ENCODE data around the gene NDOR1.
"Not testable (repeated sequence)": the region's sequence is repeated elsewhere in the genome, so short reads cannot be mapped to it uniquely, and the experiment has no call there.

NDOR1 gene

DNA sequence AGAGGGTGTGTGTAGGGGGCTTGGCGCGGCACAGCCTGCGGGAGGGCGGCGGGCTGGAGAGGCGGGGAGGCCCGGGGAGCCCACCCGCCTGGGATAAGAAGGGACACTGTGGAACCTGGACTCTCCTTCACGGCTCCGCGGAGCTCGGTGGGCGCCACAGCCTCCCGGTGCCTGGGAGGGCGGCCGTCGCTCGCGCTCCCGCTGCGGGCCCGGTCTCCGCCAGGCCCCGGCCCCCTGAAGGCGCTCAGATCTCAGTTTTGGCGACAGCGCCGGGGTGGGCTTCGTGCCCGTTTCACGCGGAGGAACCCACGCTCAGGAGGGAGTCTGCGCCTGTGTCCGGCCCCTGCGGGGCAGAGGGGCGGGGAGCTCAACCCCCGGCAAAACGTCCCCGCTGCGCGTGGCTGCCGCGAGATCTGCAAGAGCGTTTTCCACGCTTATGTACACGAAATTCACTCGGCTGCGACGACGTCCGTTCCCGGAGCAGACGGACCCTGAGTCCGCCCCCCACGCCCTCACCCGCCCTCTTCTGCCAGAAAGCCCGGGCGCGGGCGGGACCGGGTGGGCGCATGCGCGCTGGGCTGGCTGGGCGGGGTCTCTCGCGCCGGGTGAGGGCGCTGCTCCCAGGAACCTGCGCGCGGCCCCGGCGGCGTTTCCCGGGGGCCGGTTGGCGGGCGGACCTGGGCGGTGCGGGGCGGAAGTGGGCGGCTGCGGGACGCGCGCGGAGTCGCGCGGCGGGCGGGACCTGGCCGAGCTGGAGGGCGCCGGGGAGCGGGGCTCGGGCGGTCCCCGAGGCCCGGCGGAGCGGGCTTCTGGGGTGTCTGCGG is 49.3 kb downstream of the NDOR1 start, which contains the start of gene NELFB:
Gene NELFB, plus strand, starts transcription at position 704 of the 824 bp plus-strand sequence.
- peak; percentile 24 for DNase-seq (ENCODE audit: extremely low read depth, low read depth)
- peak within 1 kb of the TSS; percentile 97 for H3K4me3 ChIP-seq (replicated peaks; ENCODE audit: low read depth, low read length)
- TF ChIP-seq CTCF (IDR thresholded peaks at IDR 0.05; ENCODE audit: low read depth, low read length, missing control alignments) = no peak

- peak overlapping the region; percentile 97 for H3K4me3 ChIP-seq (replicated peaks; ENCODE audit: low read depth, low read length)
- DNase-seq (ENCODE audit: extremely low read depth, low read depth) = no peak
- TF ChIP-seq CTCF (IDR thresholded peaks at IDR 0.05; ENCODE audit: low read depth, low read length, missing control alignments) = no peak
These were observed 50.1 kb downstream of the NDOR1 start for GRCh38 chr9:137255448-137256114.

- H3K4me3 ChIP-seq (replicated peaks; ENCODE audit: low read depth, low read length) = peak overlapping the region; percentile 97
- DNase-seq (ENCODE audit: extremely low read depth, low read depth) = no peak
- TF ChIP-seq CTCF (IDR thresholded peaks at IDR 0.05; ENCODE audit: low read depth, low read length, missing control alignments) = no peak
These were observed 50.9 kb downstream of the NDOR1 start for GRCh38 chr9:137256362-137256761.

- H3K4me3 ChIP-seq (replicated peaks; ENCODE audit: low read depth, low read length) = peak overlapping the region; percentile 97
- DNase-seq (ENCODE audit: extremely low read depth, low read depth) = no peak
- no peak for TF ChIP-seq CTCF (IDR thresholded peaks at IDR 0.05; ENCODE audit: low read depth, low read length, missing control alignments)
These were observed 51.4 kb downstream of the NDOR1 start for GRCh38 chr9:137256856-137257255.

GRCh38 chr9:137262173-137262908 is 56.8 kb downstream of the NDOR1 start:
- TF ChIP-seq CTCF (IDR thresholded peaks at IDR 0.05; ENCODE audit: low read depth, low read length, missing control alignments) = peak; percentile 48
- DNase-seq (ENCODE audit: extremely low read depth, low read depth); H3K4me3 ChIP-seq (replicated peaks; ENCODE audit: low read depth, low read length): not testable (repeated sequence)

- H3K4me3 ChIP-seq (replicated peaks; ENCODE audit: low read depth, low read length) = no peak overlapping the region
- no peak for DNase-seq (ENCODE audit: extremely low read depth, low read depth)
- no peak for TF ChIP-seq CTCF (IDR thresholded peaks at IDR 0.05; ENCODE audit: low read depth, low read length, missing control alignments)
These were observed 57.4 kb downstream of the NDOR1 start for GRCh38 chr9:137262909-137263285.
